Activated CD4-positive, alpha-beta T cell treated with anti-CD3 and anti-CD28 coated beads, Interleukin-2, amount 50 U/mL, for 16 hours (primary cell): Measurements from ENCODE around the gene AVPI1.
A peak's percentile ranks its signal among the peaks of the same experiment; 100 is the strongest.
"Not testable (repeated sequence)": the region's sequence is repeated elsewhere in the genome, so short reads cannot be mapped to it uniquely, and the experiment has no call there.

Source experiments
- DNase-seq: peaks from one replicate; pipeline ENCODE4 v3.0.0-alpha.2; 2020

AVPI1 gene

GRCh38 chr10:97679594-97679993 lies 7.4 kb downstream of the AVPI1 start:
- DNase-seq = no peak

GRCh38 chr10:97676770-97677581 lies 10.1 kb downstream of the AVPI1 start:
- peak; percentile 39 for DNase-seq

DNA sequence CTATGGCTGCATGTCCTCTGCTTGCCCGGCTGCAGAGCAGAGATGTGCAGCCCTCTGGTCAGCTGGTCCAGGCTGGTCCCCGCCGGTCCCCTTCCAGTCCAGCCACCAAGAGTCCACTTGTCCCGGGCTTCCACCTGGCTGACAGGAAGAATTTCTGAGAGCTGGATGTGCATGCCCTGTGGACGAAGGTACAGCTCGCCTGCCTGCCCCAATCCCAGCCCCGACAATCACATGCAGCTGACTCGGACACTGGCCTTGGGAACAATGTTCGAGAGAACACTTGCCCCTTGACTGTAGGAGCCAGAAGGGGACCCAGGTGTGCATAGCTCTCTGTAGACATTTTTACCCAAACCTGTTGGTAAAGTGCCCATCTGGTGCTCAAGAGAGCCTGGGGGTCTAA lies 11.8 kb downstream of the AVPI1 start:
- DNase-seq = no peak

DNA sequence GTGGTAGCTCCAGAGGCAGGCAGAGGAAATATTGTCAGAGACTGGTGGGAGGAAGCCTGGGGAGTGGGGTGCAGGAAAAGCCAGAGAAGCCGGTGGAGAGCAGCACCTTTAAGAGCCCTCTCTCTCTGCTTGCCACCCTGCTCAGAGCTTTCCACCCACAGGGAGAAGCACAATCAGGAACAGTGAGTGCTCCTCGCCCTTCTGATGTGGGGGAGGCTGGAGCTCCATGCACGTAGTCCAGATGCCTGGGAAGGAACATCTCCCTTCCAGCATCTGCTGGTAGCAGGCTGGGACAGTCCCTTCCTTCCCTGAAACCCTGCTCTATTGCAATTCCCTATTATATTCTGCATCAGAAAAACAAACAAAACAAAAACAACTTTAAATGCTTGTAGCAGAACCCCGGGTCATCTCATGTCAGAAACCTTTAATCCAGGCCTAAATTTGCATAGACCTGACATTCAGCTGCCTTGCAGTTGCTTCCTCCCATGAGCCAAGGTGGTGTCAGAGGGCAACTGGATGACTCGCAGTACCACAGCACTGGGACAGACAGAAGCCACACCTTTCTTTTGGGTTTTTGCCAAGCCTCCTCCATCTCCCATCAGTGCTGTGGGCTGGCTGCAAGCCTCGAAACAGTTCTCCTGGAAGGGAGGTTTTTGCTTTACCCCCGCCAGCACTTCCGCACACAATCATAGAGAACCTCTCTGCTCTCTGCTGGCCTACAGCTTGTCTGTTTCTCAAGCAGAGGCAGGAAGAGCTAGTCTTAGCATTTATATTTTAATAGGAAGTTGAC lies 13.1 kb downstream of the AVPI1 start:
- DNase-seq = peak; percentile 35

DNA sequence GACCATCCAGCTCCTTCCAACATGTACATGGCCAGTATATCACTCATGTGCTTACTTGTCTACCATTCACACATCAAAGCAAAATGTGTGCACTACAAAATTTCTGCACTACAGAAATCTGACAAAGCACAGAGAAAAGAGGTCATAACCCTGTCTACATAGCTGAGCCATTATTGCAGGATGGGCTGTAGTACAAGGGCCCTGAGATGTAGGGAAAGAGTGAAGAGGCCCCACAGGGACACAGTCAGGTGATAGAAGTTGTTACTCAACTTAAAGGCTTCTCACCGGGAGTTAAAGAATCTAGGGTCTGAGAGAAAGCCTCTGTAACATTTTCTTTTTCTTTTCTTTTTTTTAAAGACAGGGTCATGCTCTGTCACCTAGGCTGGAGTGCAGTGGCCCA lies 17.5 kb downstream of the AVPI1 start:
- DNase-seq = no peak

DNA sequence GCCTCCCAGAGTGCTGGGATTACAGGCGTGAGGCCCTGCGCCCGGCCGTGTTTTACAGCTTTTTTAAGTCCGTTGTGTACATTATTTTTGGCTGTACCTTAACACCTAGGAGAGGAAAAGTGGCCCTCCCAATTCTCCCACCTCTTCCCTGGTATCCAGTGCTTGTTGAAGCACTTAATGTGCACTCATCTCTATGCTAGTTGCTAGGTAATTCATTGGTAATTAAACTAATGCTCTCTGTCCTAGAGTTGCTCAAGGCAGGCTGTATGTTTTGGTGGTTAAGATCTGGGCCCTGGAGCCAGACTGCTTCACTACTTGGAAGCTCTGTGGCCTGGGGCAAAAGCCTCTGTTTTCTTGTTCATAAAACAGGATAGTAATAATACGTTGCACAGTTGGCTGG lies 19.6 kb downstream of the AVPI1 start:
- DNase-seq = no peak

DNA sequence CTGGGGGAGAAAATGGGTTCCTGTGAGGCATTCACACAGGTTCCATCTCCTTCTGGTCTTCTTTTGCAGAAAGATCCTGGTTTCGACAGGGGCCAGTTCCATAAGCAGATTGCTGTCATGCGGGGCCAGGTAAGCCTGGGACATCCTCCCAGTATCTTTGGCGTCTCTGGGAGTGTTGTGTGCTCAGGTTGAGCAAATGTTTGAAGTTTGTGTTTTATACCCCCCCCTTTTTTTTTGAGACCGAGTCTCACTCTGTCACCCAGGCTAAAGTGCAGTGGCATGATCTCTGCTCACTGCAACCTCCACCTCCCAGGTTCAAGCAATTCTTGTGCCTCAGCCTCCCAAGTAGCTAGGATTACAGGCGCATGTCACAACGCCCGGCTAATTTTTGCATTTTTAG lies 20.0 kb downstream of the AVPI1 start:
- no peak for DNase-seq

DNA sequence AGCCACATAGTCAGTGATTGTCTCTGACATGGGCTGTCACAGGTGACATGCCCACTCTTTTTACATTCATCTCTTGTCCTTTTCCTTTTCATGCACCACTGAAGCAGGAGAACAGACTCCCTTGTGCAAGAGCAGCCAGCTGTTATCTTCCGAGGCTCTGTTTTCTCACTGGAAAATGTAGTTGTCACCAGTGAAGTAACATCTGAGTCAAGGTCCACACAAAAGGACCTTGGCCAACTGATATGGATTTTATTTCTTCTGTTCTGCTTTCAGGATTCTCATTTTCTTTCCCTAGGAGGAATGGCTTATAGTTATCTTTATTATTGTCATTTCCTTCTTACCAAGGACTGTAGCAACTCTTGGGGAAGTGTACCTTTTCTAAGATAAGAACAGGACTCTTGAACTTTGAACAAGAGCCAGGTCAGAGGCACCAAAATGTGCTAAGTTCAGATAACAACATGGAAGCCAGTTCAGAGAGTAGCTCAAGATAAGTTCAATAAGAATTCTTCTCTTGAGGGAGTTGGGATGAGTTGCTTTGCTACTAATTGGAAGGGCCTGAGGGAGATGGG lies 22.7 kb downstream of the AVPI1 start:
- no peak for DNase-seq

DNA sequence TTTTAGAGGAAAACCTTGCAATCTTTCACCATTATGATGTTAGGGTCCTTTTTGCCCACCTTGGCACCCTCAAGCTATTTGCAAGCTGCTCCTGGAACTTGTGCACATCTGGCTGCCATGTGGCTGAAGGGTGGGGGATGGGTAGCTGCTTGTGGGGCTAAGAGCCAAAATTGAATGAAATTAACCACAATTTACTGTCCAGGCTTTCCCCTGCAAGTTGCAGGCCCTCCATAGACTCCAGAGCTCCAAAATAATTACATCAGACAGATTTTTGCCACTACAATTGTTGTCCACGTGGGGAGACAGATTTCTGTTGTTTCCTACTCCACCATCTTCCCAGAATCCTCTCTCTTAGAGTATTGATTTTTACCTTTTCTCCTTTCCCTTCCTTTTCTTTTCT lies 27.5 kb downstream of the AVPI1 start:
- DNase-seq = no peak

- DNase-seq = no peak
Observed at GRCh38 chr10:97656777-97657176, 30.3 kb downstream of the AVPI1 start.

DNA sequence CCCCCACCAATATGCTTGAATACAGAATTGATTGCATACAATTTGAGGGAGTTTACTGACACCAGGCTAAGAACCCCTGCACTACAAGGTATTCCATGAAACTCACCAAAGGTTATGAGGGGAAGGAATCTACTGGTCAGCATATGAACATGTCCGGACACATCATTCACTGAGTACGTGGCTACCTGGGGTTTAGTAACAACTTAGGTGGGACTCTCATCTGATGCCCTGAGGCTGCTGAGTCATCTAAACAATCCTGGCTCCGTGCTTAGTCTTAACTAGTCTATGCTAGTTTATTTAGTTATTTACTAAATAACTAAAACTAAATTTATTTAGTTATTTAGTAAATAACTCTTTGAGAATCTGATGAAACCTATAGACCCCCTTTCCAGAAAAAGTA lies 35.3 kb downstream of the AVPI1 start:
- DNase-seq = no peak

DNA sequence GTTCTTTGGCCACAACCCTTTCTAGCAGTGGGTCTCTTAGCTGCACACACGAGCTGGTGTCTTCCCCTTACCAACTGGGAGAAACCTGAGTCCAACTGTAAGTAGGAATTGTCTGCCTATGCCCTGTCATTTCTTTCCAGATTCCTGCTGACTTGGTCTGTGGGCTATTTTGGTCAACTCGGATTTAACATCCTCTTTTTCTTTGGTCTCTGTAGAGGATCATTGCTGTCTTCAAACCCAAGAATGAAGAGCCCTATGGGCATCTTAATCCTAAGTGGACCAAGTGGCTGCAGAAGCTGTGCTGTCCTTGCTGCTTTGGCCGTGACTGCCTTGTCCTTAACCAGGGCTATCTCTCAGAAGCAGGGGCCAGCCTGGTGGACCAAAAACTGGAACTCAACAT lies 36.3 kb downstream of the AVPI1 start:
- DNase-seq = no peak

GRCh38 chr10:97649405-97649750 lies 37.7 kb downstream of the AVPI1 start:
- DNase-seq = not testable (repeated sequence)

DNA sequence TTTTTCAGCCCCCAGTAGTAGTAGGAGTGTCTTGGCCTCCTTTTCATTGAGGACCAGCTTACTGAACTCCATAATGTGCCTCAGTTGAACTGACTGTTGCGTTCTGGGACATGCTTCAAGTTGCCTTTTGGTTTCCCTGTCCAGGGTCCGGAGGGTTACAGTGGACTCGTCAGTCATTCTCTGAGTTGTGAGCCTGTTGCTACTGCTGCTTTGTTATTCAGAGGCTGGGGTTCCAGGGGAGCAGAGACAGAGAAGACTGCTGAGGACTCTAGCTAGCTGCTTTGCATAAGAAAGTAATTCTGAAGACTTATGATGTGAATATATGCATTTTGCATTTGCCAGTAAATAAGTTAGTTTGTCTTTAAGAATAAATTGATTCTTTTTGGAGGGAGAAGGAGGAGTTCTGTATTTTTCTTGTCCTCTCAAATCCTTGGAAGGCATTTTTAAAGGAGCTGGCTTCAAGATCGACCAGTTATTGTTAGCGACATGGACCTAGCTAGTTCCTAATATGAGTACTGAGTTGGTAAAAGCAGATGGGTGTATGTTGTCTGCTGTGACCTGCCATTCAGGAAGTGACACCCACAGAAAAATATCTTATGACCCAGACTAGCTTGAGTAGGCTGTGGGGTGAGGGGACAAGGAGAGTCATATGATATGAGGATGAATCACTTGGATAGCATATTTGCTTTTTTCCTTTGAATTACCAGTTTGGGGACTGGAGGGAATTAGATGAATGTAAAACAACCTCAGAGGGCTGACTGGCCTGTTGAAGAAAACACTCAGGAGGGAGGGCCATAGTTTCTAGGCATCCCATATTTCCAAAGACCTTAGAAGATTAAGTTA lies 38.3 kb downstream of the AVPI1 start:
- DNase-seq = peak; percentile 81

- no peak for DNase-seq
Observed at GRCh38 chr10:97647556-97647955, 39.5 kb downstream of the AVPI1 start.

GRCh38 chr10:97644936-97645335 lies 42.1 kb downstream of the AVPI1 start:
- no peak for DNase-seq

GRCh38 chr10:97643441-97643985 lies 43.5 kb downstream of the AVPI1 start:
- no peak for DNase-seq

DNA sequence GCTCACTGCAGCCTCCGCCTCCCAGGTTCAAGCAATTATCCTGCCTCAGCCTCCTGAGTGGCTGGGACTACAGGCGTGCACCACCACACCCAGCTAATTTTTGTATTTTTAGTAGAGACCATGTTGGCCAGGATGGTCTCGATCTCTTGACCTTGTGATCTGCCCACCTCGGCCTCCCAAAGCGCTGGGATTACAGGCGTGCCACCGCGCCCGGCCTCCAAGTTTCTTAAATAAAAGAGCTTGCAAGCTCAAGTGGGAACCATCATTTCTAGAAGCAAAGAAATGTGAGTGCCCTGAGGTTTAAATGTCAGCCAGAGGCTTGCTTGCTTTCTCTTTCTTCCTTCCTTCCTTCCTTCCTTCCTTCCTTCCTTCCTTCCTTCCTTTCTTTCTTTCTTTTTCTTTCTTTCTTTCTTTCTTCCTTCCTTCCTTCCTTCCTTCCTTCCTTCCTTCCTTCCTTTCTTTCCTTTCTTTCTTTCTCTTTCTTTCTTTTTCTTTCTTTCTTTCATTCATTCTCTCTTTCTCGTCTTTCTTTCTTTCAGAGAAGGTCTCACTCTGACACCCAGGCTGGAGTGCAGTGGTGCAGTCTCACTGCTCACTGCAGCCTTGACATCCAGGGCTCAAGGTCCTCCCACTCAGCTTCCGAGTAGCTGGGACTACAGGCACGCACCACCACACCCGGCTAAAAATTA lies 44.4 kb downstream of the AVPI1 start:
- not testable (repeated sequence) for DNase-seq

GRCh38 chr10:97640868-97641811 lies 45.9 kb downstream of the AVPI1 start:
- peak; percentile 25 for DNase-seq

DNA sequence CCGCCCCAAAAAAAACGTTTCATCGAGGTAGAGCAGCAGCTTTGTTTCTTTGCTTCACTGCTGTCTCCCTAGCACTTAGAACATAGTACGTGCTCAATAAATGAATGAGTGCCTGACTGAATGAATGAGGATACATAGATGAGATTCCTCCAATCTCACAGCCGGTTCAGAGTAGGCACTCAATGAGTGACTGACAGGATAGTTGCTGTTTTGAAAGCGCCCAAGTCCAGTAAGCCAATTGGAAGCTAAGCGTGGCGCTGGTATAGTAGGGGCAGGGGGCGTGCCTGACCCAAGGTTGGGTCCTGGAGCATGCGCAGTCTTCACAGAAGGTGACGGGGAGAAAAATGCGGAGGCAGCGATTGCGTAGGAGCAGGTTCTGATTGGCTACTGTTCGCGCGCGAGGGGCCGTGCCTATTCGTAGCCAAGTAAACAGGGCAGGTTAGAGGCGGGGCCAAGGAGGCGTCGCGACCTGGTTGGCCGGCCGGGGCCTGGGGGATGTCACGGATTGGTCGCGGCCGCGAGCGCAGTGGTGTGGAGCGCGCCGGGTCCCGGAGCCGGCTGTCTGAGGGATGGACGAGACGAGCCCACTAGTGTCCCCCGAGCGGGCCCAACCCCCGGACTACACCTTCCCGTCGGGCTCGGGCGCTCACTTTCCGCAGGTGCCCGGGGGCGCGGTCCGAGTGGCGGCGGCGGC lies 46.7 kb downstream of the AVPI1 start, which contains the start of gene PI4K2A:
TSS of gene PI4K2A (plus strand) at position 498 of the 694 bp plus-strand sequence. CDS start at position 570, 72 bp downstream.
- peak; percentile 100 for DNase-seq
